ENCODE results near the gene CDS1.
"Not testable (repeated sequence)": the region's sequence is repeated elsewhere in the genome, so short reads cannot be mapped to it uniquely, and the experiment has no call there.

Gene CDS1

GRCh38 chr4:84614891-84615290 is 32.0 kb downstream of the CDS1 start:
- DNase-seq: no peak

- no peak for DNase-seq
Observed at GRCh38 chr4:84615355-84615754, 32.4 kb downstream of the CDS1 start.

GRCh38 chr4:84622959-84623358 is 40.0 kb downstream of the CDS1 start:
- DNase-seq: no peak

GRCh38 chr4:84623661-84624060 is 40.7 kb downstream of the CDS1 start:
- no peak for DNase-seq

GRCh38 chr4:84626673-84627072 is 43.7 kb downstream of the CDS1 start:
- no peak for DNase-seq

GRCh38 chr4:84631573-84631972 is 48.6 kb downstream of the CDS1 start:
- no peak for DNase-seq

GRCh38 chr4:84632092-84632491 is 49.2 kb downstream of the CDS1 start:
- no peak for DNase-seq

GRCh38 chr4:84634961-84635360 is 52.0 kb downstream of the CDS1 start:
- no peak for DNase-seq

- DNase-seq: no peak
Observed at GRCh38 chr4:84638092-84638491, 55.2 kb downstream of the CDS1 start.

GRCh38 chr4:84639145-84639544 is 56.2 kb downstream of the CDS1 start:
- no peak for DNase-seq

GRCh38 chr4:84644087-84644486 is 61.2 kb downstream of the CDS1 start:
- no peak for DNase-seq

- DNase-seq: no peak
Observed at GRCh38 chr4:84647312-84647884, 64.5 kb downstream of the CDS1 start.

- DNase-seq: no peak
Observed at GRCh38 chr4:84648178-84648577, 65.3 kb downstream of the CDS1 start.

GRCh38 chr4:84648863-84649647 is 66.1 kb downstream of the CDS1 start:
- no peak for DNase-seq

- DNase-seq: no peak
Observed at GRCh38 chr4:84651499-84651898, 68.6 kb downstream of the CDS1 start.

- no peak for DNase-seq
Observed at GRCh38 chr4:84652478-84652877, 69.6 kb downstream of the CDS1 start.

- no peak for DNase-seq
Observed at GRCh38 chr4:84660606-84661005, 77.7 kb downstream of the CDS1 start.

GRCh38 chr4:84661191-84661939 is 78.4 kb downstream of the CDS1 start:
- no peak for DNase-seq

- DNase-seq: not testable (repeated sequence)
Observed at GRCh38 chr4:84664767-84665166, 81.8 kb downstream of the CDS1 start.

- no peak for DNase-seq
Observed at GRCh38 chr4:84666439-84666838, 83.5 kb downstream of the CDS1 start.

- DNase-seq: no peak
Observed at GRCh38 chr4:84669201-84669600, 86.3 kb downstream of the CDS1 start.

GRCh38 chr4:84672177-84672576 is 89.2 kb downstream of the CDS1 start:
- no peak for DNase-seq

- DNase-seq: no peak
Observed at GRCh38 chr4:84673475-84674240, 90.7 kb downstream of the CDS1 start.
